GM19395 (cell line): ENCODE measurements around the gene LMF1.
"Not testable (repeated sequence)": the region's sequence is repeated elsewhere in the genome, so short reads cannot be mapped to it uniquely, and the experiment has no call there.

Experiments used
- ATAC-seq: cut with Tn5 transposase; IDR thresholded peaks from one replicate; pipeline ENCODE4 v1.9.1; 2021; ENCODE audit warnings: mild to moderate bottlenecking, moderate library complexity; ENCODE audit not compliant: unreplicated experiment

The LMF1 gene

GRCh38 chr16:898761-899682 lies 71.8 kb downstream of the LMF1 start:
- ATAC-seq = no peak

- ATAC-seq = no peak
Measured at GRCh38 chr16:898216-898615, 72.6 kb downstream of the LMF1 start.

- no peak for ATAC-seq
Measured at GRCh38 chr16:897701-898100, 73.1 kb downstream of the LMF1 start.

- no peak for ATAC-seq
Measured at GRCh38 chr16:897200-897543, 73.6 kb downstream of the LMF1 start.

- ATAC-seq = no peak
Measured at GRCh38 chr16:896261-897199, 74.3 kb downstream of the LMF1 start.

- ATAC-seq = no peak
Measured at GRCh38 chr16:895371-895770, 75.4 kb downstream of the LMF1 start.

- ATAC-seq = no peak
Measured at GRCh38 chr16:894841-895240, 75.9 kb downstream of the LMF1 start.

GRCh38 chr16:894136-894535 lies 76.6 kb downstream of the LMF1 start:
- ATAC-seq = no peak

- no peak for ATAC-seq
Measured at GRCh38 chr16:893360-893759, 77.4 kb downstream of the LMF1 start.

GRCh38 chr16:892536-893255 lies 78.1 kb downstream of the LMF1 start:
- ATAC-seq = no peak

- no peak for ATAC-seq
Measured at GRCh38 chr16:892006-892405, 78.8 kb downstream of the LMF1 start.

- ATAC-seq = no peak
Measured at GRCh38 chr16:891353-891740, 79.4 kb downstream of the LMF1 start.

GRCh38 chr16:890716-891352 lies 80.0 kb downstream of the LMF1 start:
- ATAC-seq = no peak

- ATAC-seq = no peak
Measured at GRCh38 chr16:890217-890616, 80.6 kb downstream of the LMF1 start.

- ATAC-seq = no peak
Measured at GRCh38 chr16:889586-889985, 81.2 kb downstream of the LMF1 start.

GRCh38 chr16:888901-889570 lies 81.7 kb downstream of the LMF1 start:
- no peak for ATAC-seq

GRCh38 chr16:888456-888855 lies 82.3 kb downstream of the LMF1 start:
- ATAC-seq = not testable (repeated sequence)

- ATAC-seq = no peak
Measured at GRCh38 chr16:887846-888245, 82.9 kb downstream of the LMF1 start.

GRCh38 chr16:886802-887731 lies 83.7 kb downstream of the LMF1 start:
- no peak for ATAC-seq
